Uterus (tissue), 4 donors: ENCODE results near the gene PLSCR5. TPM values are rescaled to one million over a fixed set of nuclear protein-coding genes. Genes with fewer than 3 reads are reported as not detected.

Experiments
- DNase-seq, 2 donors: peaks; one replicate each; pipeline ENCODE4 v3.0.0-alpha.2; 2019 to 2020
- H3K27ac ChIP-seq, 2 donors: fragments of 200-600 bp; sonication (generic); 1 replicate in 1 of 2; 2 replicates in 1 of 2; pipeline ENCODE4 v1.5.1; 2016 to 2018
- H3K27me3 ChIP-seq, 2 donors: fragments of 200-600 bp; sonication (generic); one replicate each; pipeline ENCODE4 v1.5.1; 2018 to 2019; ENCODE audit warnings: control low read depth in 1 of 2
- H3K36me3 ChIP-seq, 2 donors: fragments of 200-600 bp; sonication (generic); one replicate each; pipeline ENCODE4 v1.5.1; 2019; ENCODE audit warnings: control low read depth in 1 of 2
- H3K4me1 ChIP-seq, 2 donors: fragments of 200-600 bp; sonication (generic); one replicate each; pipeline ENCODE4 v1.5.1; 2018 to 2019; ENCODE audit warnings: control low read depth in 1 of 2
- H3K4me3 ChIP-seq, 2 donors: fragments of 200-600 bp; sonication (generic); 1 replicate in 1 of 2; 2 replicates in 1 of 2; pipeline ENCODE4 v1.5.1; 2018 to 2019; ENCODE audit warnings: mild to moderate bottlenecking in 1 of 2
- H3K9me3 ChIP-seq, 2 donors: fragments of 200-600 bp; sonication (generic); one replicate each; pipeline ENCODE4 v1.5.1; 2019; ENCODE audit warnings: control low read depth in 1 of 2
- CTCF ChIP-seq, 4 experiments: fragments of 200-600 bp in 2 of 4; fragments of 450-650 bp in 2 of 4; sonication (generic) in 2 of 4; IDR thresholded peaks; one replicate each; pipeline ENCODE4 v1.5.1; 2016 to 2019; ENCODE audit warnings: antibody characterized with exemption in 4 of 4, mild to moderate bottlenecking in 2 of 4, moderate library complexity in 1 of 4
- POLR2A ChIP-seq, 2 donors: fragments of 450-650 bp; IDR thresholded peaks; one replicate each; pipeline ENCODE4 v1.6.1; 2016; ENCODE audit warnings: antibody characterized with exemption in 2 of 2, mild to moderate bottlenecking in 1 of 2, moderate library complexity in 1 of 2
- intact Hi-C: fragments of 100-400 bp; cut with DNase I; formaldehyde crosslinking; loops from one replicate; pipeline ENCODE4 v1.15.1; 2023; ENCODE audit warnings: low total_unique reads
- total RNA-seq, 4 donors: library from RNA; depleted of rRNA in 3 of 4; stranded (reverse); fragments of >200 nt in 3 of 4; gene quantifications; one replicate each; pipeline versions ENCODE4 v1.1.0 to v1.2.4, GENCODE V29; 2014 to 2023
- donor health status: DM: yes; HTN: yes; CAD: no.

Gene PLSCR5
- total RNA-seq, 4 donors from 2014 or later, result not detected

- TF ChIP-seq POLR2A (IDR thresholded peaks at IDR 0.05), result no peak
- TF ChIP-seq CTCF (IDR thresholded peaks at IDR 0.05), result no peak
- DNase-seq, result no peak
- Histone ChIP-seq H3K4me3 (no peak overlapping the region), H3K27me3 (no peaks in the 10 kb centered on the region), H3K4me1 (no peaks in the 10 kb centered on the region), H3K36me3 (no peaks in the 10 kb centered on the region), H3K27ac (no peak overlapping the region), H3K9me3 (no peaks in the 10 kb centered on the region)
- intact Hi-C loops, result no loop called here
Observed at GRCh38 chr3:146561463-146561862, 43.7 kb downstream of the PLSCR5 start.

- Histone ChIP-seq H3K4me1 (no peaks in the 10 kb centered on the region), H3K9me3 (no peaks in the 10 kb centered on the region), H3K36me3 (no peaks in the 10 kb centered on the region), H3K27ac (no peak overlapping the region), H3K4me3 (no peak overlapping the region), H3K27me3 (no peaks in the 10 kb centered on the region)
- no peak for DNase-seq
- intact Hi-C loops, result no loop called here
- TF ChIP-seq POLR2A (IDR thresholded peaks at IDR 0.05) (no peak), CTCF (IDR thresholded peaks at IDR 0.05) (no peak)
Observed at GRCh38 chr3:146560678-146561077, 44.5 kb downstream of the PLSCR5 start.

GRCh38 chr3:146559388-146559787, 45.8 kb downstream of the PLSCR5 start:
- Histone ChIP-seq H3K4me3 (no peak overlapping the region), H3K4me1 (no peaks in the 10 kb centered on the region), H3K27ac (no peak overlapping the region), H3K27me3 (no peaks in the 10 kb centered on the region), H3K36me3 (no peaks in the 10 kb centered on the region), H3K9me3 (no peaks in the 10 kb centered on the region)
- TF ChIP-seq POLR2A (IDR thresholded peaks at IDR 0.05) (no peak), CTCF (IDR thresholded peaks at IDR 0.05) (no peak)
- intact Hi-C loops, result no loop called here
- no peak for DNase-seq

- no peaks in the 10 kb centered on the region for H3K27me3 ChIP-seq
- TF ChIP-seq CTCF (IDR thresholded peaks at IDR 0.05) (no peak), POLR2A (IDR thresholded peaks at IDR 0.05) (no peak)
- H3K27ac ChIP-seq, result no peak overlapping the region
- intact Hi-C loops, result no loop called here
- H3K4me1 ChIP-seq, result no peaks in the 10 kb centered on the region
- no peaks in the 10 kb centered on the region for H3K9me3 ChIP-seq
- no peak overlapping the region for H3K4me3 ChIP-seq
- no peaks in the 10 kb centered on the region for H3K36me3 ChIP-seq
- DNase-seq, result no peak
Observed at GRCh38 chr3:146558781-146559180, 46.4 kb downstream of the PLSCR5 start.

GRCh38 chr3:146557745-146558144, 47.4 kb downstream of the PLSCR5 start:
- Histone ChIP-seq H3K27me3 (no peaks in the 10 kb centered on the region), H3K4me3 (no peak overlapping the region), H3K27ac (no peak overlapping the region), H3K9me3 (no peaks in the 10 kb centered on the region), H3K4me1 (no peaks in the 10 kb centered on the region), H3K36me3 (no peaks in the 10 kb centered on the region)
- DNase-seq, result no peak
- intact Hi-C loops, result no loop called here
- TF ChIP-seq CTCF (IDR thresholded peaks at IDR 0.05) (no peak), POLR2A (IDR thresholded peaks at IDR 0.05) (no peak)
